Purkinje cell (primary cell): ENCODE measurements around the gene ZNF169. TPM values are rescaled to one million over a fixed set of nuclear protein-coding genes. Genes with fewer than 3 reads are reported as not detected.

Experiments
- polyA plus RNA-seq: library from polyadenylated mRNA; unstranded; fragments of >200 nt; fragmentation: Nextera tagmentation; gene quantifications from 2 replicates; pipeline ENCODE4 v1.2.1, GENCODE V29; 2014

Gene ZNF169
- polyA plus RNA-seq: 3.3 and 3.4 TPM in 2 replicates

GRCh38 chr9:94259077-94259862, at the start of gene ZNF169:
ZNF169 (plus strand) TSS chr9:94259298; CDS start chr9:94278813, 19,515 bp downstream.

GRCh38 chr9:94328544-94328943, 69.4 kb downstream of the ZNF169 start, which contains the start of gene NUTM2F:
NUTM2F (minus strand) TSS chr9:94328644; CDS start chr9:94328623, 21 bp downstream.

Other genes starting within 250 kb of the ZNF169 start
- 7.3 and 10.8 TPM in 2 replicates for gene PTPDC1, start 174.8 kb upstream of the ZNF169 start, polyA plus RNA-seq
- not detected in 2 replicates for gene NUTM2F, start 69.3 kb downstream of the ZNF169 start, polyA plus RNA-seq